DOHH2 (cell line): ENCODE data around the gene MYZAP.

Experiments used
- H3F3A ChIP-seq: fragments of 200-600 bp; sonication (generic), shearing (Covaris generic); 2 replicates; pipeline ENCODE4 v1.6.0; 2016; ENCODE audit warnings: antibody characterized with exemption, mild to moderate bottlenecking; ENCODE audit not compliant: control insufficient read depth, insufficient read depth
- H3K27ac ChIP-seq: fragments of 200-600 bp; sonication (generic); 2 replicates; pipeline ENCODE4 v1.5.1; 2014; ENCODE audit warnings: low read depth, mild to moderate bottlenecking, low read length, moderate library complexity
- H3K27me3 ChIP-seq: fragments of 200-600 bp; sonication (generic); 2 replicates; pipeline ENCODE4 v1.6.1; 2014; ENCODE audit warnings: mild to moderate bottlenecking, low read length, mixed read lengths; ENCODE audit not compliant: control insufficient read depth
- H3K36me3 ChIP-seq: fragments of 200-600 bp; sonication (generic); 2 replicates; pipeline ENCODE4 v1.6.1; 2014; ENCODE audit warnings: mild to moderate bottlenecking, low read length, moderate library complexity, mixed read lengths; ENCODE audit not compliant: control insufficient read depth
- H3K4me1 ChIP-seq: fragments of 200-600 bp; sonication (generic); 2 replicates; pipeline ENCODE4 v1.6.1; 2014; ENCODE audit warnings: mild to moderate bottlenecking, low read length, mixed read lengths; ENCODE audit not compliant: control insufficient read depth
- H3K4me2 ChIP-seq: fragments of 200-600 bp; sonication (generic); 2 replicates; pipeline ENCODE4 v1.6.0; 2014; ENCODE audit warnings: mild to moderate bottlenecking, low read length, moderate library complexity
- H3K4me3 ChIP-seq: fragments of 200-600 bp; sonication (generic); 2 replicates; pipeline ENCODE4 v1.5.1; 2014; ENCODE audit warnings: mild to moderate bottlenecking, low read length, mixed read lengths
- H3K79me2 ChIP-seq: fragments of 200-600 bp; sonication (generic); 2 replicates; pipeline ENCODE4 v1.6.1; 2014; ENCODE audit warnings: mild to moderate bottlenecking, low read length, mixed read lengths; ENCODE audit not compliant: control insufficient read depth
- H3K9me2 ChIP-seq: fragments of 200-600 bp; sonication (generic); replicated peaks from 2 replicates; pipeline ENCODE4 v1.6.1; 2014; ENCODE audit warnings: mild to moderate bottlenecking, low read length, mixed read lengths; ENCODE audit not compliant: control insufficient read depth
- H3K9me3 ChIP-seq: fragments of 200-600 bp; sonication (generic); 2 replicates; pipeline ENCODE4 v1.6.1; 2014; ENCODE audit warnings: antibody characterized with exemption, low read length, mixed read lengths; ENCODE audit not compliant: control insufficient read depth, insufficient read depth
- H4K20me1 ChIP-seq: fragments of 200-600 bp; sonication (generic); 2 replicates; pipeline ENCODE4 v1.6.0; 2014; ENCODE audit warnings: low read depth, mild to moderate bottlenecking, antibody characterized with exemption, low read length, moderate library complexity; ENCODE audit not compliant: control insufficient read depth, insufficient read depth
- EZH2phosphoT487 ChIP-seq: fragments of 200-600 bp; sonication (generic); IDR thresholded peaks from 2 replicates; pipeline ENCODE4 v1.6.1; 2017; ENCODE audit warnings: borderline replicate concordance, mild to moderate bottlenecking, antibody characterized with exemption, low read length, moderate library complexity, mixed read lengths
- TF ChIP-seq, protein P1 (sequence below): fragments of 200-600 bp; sonication (generic); IDR thresholded peaks from one replicate; pipeline ENCODE4 v1.5.1; 2014; ENCODE audit warnings: antibody characterized with exemption, mild to moderate bottlenecking, low read depth, low read length; ENCODE audit not compliant: poor library complexity, severe bottlenecking

MYZAP gene

DNA sequence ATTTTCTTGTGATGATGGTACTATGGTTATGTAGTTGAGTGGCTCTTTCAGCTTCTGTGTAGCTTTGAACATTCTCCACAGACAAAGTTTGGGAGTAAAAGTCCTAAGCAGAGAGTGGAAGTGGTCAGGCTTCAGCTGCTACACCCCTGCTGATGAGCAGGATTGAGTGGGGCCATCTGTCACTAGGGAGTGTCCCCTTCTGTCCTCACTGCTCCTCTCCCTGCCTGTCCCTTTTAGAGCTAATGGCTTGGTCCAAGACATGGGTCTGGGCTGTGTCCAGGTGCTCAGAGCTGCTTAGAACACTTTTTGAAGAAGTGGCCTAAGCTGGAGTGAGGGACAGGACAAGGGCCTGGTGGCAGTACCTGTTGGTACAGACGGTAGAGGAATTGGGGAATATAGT, 15.1 kb downstream of the MYZAP start:
- H4K20me1 ChIP-seq: no peaks in the 10 kb centered on the region
- no peak overlapping the region for H3K4me3 ChIP-seq
- no peaks in the 10 kb centered on the region for H3K4me1 ChIP-seq
- H3F3A ChIP-seq: no peaks in the 10 kb centered on the region
- H3K4me2 ChIP-seq: no peak overlapping the region
- no peaks in the 10 kb centered on the region for H3K36me3 ChIP-seq
- no peaks in the 10 kb centered on the region for H3K79me2 ChIP-seq
- H3K27me3 ChIP-seq: peaks cover 5% of the 10 kb centered on the region; the same call in 1 of the 2 replicates
- no peak for TF ChIP-seq EZH2phosphoT487
- TF ChIP-seq, protein P1, sequence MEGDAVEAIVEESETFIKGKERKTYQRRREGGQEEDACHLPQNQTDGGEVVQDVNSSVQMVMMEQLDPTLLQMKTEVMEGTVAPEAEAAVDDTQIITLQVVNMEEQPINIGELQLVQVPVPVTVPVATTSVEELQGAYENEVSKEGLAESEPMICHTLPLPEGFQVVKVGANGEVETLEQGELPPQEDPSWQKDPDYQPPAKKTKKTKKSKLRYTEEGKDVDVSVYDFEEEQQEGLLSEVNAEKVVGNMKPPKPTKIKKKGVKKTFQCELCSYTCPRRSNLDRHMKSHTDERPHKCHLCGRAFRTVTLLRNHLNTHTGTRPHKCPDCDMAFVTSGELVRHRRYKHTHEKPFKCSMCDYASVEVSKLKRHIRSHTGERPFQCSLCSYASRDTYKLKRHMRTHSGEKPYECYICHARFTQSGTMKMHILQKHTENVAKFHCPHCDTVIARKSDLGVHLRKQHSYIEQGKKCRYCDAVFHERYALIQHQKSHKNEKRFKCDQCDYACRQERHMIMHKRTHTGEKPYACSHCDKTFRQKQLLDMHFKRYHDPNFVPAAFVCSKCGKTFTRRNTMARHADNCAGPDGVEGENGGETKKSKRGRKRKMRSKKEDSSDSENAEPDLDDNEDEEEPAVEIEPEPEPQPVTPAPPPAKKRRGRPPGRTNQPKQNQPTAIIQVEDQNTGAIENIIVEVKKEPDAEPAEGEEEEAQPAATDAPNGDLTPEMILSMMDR: no peak
- H3K9me2 ChIP-seq: no peaks in the 10 kb centered on the region
- no peaks in the 10 kb centered on the region for H3K9me3 ChIP-seq
- H3K27ac ChIP-seq: no peak overlapping the region

DNA sequence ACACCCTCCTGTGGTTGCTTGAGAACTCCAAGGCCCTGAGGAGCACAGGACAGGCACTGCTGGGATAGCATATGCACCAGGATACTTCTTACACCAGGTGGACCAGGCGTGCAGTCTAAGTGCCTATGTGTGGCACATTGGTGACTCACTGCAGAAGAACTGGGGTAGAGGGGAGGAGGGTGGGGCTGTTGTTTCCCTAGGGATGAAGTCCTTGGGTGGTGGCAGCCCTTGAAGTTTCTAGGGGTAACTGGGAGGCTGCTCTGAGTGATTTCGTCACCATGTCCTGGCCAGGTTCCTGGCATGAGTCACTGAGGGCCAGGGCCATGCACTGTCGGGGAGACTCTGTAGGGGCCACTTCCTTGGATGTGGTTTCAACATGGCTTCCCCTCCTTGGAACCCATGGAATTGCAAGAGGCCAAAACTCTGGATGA, 15.9 kb downstream of the MYZAP start:
- no peaks in the 10 kb centered on the region for H3K4me1 ChIP-seq

DNA sequence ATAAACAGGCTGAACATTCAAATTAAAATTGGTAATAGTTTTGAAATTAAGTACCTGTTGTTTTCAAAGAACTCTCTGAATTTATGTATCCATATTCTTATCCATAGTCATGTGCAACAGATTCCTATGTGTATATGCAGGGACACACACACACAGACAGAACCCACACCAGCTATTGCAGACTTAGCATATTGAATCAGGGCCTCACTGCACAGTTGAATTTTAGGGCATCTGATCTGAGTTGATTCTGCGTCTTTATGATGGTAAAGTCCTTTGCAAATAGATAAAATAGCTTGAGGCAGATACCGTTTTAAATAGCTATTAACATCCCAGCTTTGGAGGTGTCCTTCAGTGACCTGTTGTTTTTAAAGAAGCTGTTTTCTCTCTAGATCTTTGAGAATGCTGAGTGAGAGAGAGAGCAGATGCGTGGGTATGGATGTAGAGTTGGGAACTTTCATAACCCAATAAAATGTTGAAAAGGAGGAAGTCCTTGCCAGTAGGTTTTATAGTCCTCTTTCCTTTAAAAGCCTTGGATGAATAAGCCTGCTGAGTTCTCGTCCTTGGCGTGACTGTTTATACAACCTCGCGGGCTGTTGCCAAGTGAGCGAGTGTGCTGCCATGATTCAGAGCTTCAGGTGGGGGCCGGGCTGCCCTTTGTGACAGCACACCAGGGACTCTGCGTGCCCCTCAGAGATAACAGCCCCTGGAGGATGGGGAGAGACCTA, 18.3 kb downstream of the MYZAP start:
- H3K4me1 ChIP-seq: no peaks in the 10 kb centered on the region
- no peak for TF ChIP-seq EZH2phosphoT487
- TF ChIP-seq, protein P1: no peak
- no peak overlapping the region for H3K4me3 ChIP-seq
- H4K20me1 ChIP-seq: no peaks in the 10 kb centered on the region
- H3K27me3 ChIP-seq: peaks cover 5% of the 10 kb centered on the region; the same call in 1 of the 2 replicates
- H3K36me3 ChIP-seq: no peaks in the 10 kb centered on the region
- no peaks in the 10 kb centered on the region for H3K9me2 ChIP-seq
- no peak overlapping the region for H3K27ac ChIP-seq
- no peaks in the 10 kb centered on the region for H3F3A ChIP-seq
- no peaks in the 10 kb centered on the region for H3K9me3 ChIP-seq
- H3K79me2 ChIP-seq: no peaks in the 10 kb centered on the region
- no peak overlapping the region for H3K4me2 ChIP-seq

More for the DNA sequence above, 15.9 kb downstream of the MYZAP start:
- Histone ChIP-seq H3F3A (no peaks in the 10 kb centered on the region), H3K9me3 (no peaks in the 10 kb centered on the region), H3K27me3 (0 out of 2 replicates have a peak, but pooled peaks cover 2% of the 10 kb centered on the region), H3K4me3 (no peak overlapping the region), H3K4me2 (no peak overlapping the region), H3K27ac (no peak overlapping the region), H3K36me3 (no peaks in the 10 kb centered on the region), H4K20me1 (no peaks in the 10 kb centered on the region), H3K9me2 (no peaks in the 10 kb centered on the region), H3K79me2 (no peaks in the 10 kb centered on the region)
- no peak for TF ChIP-seq EZH2phosphoT487
- TF ChIP-seq, protein P1: no peak
